ENCODE measurements around the gene ATP2B1. TPM values are rescaled to one million over a fixed set of nuclear protein-coding genes. Genes with fewer than 3 reads are reported as not detected.

ATP2B1 gene
- total RNA-seq, 1 donor: 99.9 TPM

DNA sequence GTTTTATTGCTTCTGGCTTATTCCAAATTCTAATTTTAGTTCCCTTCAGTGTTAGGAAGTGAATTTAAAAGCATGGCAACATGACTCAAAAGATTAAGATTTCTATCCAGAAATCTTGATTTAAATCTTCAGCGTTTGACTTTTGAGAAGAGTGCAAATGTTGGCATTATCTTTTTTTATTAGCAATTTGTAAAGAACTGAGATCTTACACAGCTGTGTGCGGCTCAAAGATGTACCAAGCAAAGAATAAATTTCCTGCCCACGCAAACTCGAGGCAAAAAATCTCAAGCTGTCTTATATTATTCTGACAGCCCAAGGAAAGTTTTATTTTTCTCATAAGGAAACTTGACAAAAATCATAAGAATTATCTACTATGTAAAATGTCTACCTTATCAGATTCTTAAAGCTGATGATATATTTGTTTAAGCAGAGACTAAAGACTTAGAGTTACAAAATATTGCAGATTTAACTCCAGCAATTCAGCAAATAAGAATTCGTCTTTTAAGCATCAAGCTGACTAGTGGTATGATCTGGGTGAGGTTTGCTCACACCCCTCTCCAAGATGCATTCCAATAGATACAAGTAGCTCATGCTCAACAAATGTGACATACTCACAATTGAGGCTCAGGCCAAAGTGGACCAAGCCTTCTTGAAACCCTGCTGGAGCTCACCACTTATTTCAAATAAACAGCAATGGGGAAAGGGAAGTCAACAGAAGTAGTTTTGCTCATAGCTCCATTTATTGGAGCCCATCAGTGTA, 135.4 kb downstream of the ATP2B1 start:
- H3K4me1 ChIP-seq (ENCODE audit: insufficient read depth, low read length): peaks cover 32% of the 10 kb centered on the region
- no peak overlapping the region for H3K4me3 ChIP-seq (ENCODE audit: insufficient read depth, low read length)
- no peak overlapping the region for H2AFZ ChIP-seq (ENCODE audit: low read length)
- peak; percentile 41 for DNase-seq (ENCODE audit: insufficient read length, low spot score, missing footprints)
- H3K79me2 ChIP-seq (ENCODE audit: insufficient read depth, low read length): no peaks in the 10 kb centered on the region
- TF ChIP-seq, protein P1, sequence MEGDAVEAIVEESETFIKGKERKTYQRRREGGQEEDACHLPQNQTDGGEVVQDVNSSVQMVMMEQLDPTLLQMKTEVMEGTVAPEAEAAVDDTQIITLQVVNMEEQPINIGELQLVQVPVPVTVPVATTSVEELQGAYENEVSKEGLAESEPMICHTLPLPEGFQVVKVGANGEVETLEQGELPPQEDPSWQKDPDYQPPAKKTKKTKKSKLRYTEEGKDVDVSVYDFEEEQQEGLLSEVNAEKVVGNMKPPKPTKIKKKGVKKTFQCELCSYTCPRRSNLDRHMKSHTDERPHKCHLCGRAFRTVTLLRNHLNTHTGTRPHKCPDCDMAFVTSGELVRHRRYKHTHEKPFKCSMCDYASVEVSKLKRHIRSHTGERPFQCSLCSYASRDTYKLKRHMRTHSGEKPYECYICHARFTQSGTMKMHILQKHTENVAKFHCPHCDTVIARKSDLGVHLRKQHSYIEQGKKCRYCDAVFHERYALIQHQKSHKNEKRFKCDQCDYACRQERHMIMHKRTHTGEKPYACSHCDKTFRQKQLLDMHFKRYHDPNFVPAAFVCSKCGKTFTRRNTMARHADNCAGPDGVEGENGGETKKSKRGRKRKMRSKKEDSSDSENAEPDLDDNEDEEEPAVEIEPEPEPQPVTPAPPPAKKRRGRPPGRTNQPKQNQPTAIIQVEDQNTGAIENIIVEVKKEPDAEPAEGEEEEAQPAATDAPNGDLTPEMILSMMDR (IDR thresholded peaks at IDR 0.05; ENCODE audit: extremely low read depth, low read depth, low read length): no peak
- no peaks in the 10 kb centered on the region for H4K20me1 ChIP-seq (ENCODE audit: insufficient read depth, low read length)
- no peaks in the 10 kb centered on the region for H3K9me3 ChIP-seq (ENCODE audit: low read depth, low read length)
- H3K36me3 ChIP-seq (ENCODE audit: insufficient read depth, low read length): no peaks in the 10 kb centered on the region
- no peak overlapping the region for H3K4me2 ChIP-seq (ENCODE audit: insufficient read depth, low read length)
- H3K27me3 ChIP-seq (ENCODE audit: insufficient read depth, low read length): no peaks in the 10 kb centered on the region
- H3K27ac ChIP-seq (ENCODE audit: low read depth, low read length): no peak overlapping the region

GRCh38 chr12:89571491-89572195, 137.0 kb downstream of the ATP2B1 start:
- TF ChIP-seq, protein P1 (IDR thresholded peaks at IDR 0.05; ENCODE audit: extremely low read depth, low read depth, low read length): no peak
- Histone ChIP-seq H3K27ac (ENCODE audit: low read depth, low read length) (no peak overlapping the region), H3K79me2 (ENCODE audit: insufficient read depth, low read length) (no peaks in the 10 kb centered on the region), H3K4me2 (ENCODE audit: insufficient read depth, low read length) (no peak overlapping the region), H3K36me3 (ENCODE audit: insufficient read depth, low read length) (no peaks in the 10 kb centered on the region), H3K9me3 (ENCODE audit: low read depth, low read length) (no peaks in the 10 kb centered on the region), H2AFZ (ENCODE audit: low read length) (no peak overlapping the region), H3K4me1 (ENCODE audit: insufficient read depth, low read length) (peaks cover 32% of the 10 kb centered on the region), H4K20me1 (ENCODE audit: insufficient read depth, low read length) (no peaks in the 10 kb centered on the region), H3K27me3 (ENCODE audit: insufficient read depth, low read length) (no peaks in the 10 kb centered on the region), H3K4me3 (ENCODE audit: insufficient read depth, low read length) (no peak overlapping the region)
- DNase-seq (ENCODE audit: insufficient read length, low spot score, missing footprints): no peak

GRCh38 chr12:89568484-89568883, 140.2 kb downstream of the ATP2B1 start:
- TF ChIP-seq, protein P1 (IDR thresholded peaks at IDR 0.05; ENCODE audit: extremely low read depth, low read depth, low read length): no peak
- Histone ChIP-seq H3K4me3 (ENCODE audit: insufficient read depth, low read length) (no peak overlapping the region), H4K20me1 (ENCODE audit: insufficient read depth, low read length) (no peaks in the 10 kb centered on the region), H3K4me2 (ENCODE audit: insufficient read depth, low read length) (no peak overlapping the region), H3K79me2 (ENCODE audit: insufficient read depth, low read length) (no peaks in the 10 kb centered on the region), H3K9me3 (ENCODE audit: low read depth, low read length) (no peaks in the 10 kb centered on the region), H3K4me1 (ENCODE audit: insufficient read depth, low read length) (peaks cover 12% of the 10 kb centered on the region), H3K27me3 (ENCODE audit: insufficient read depth, low read length) (no peaks in the 10 kb centered on the region), H3K27ac (ENCODE audit: low read depth, low read length) (no peak overlapping the region), H3K36me3 (ENCODE audit: insufficient read depth, low read length) (no peaks in the 10 kb centered on the region), H2AFZ (ENCODE audit: low read length) (no peak overlapping the region)
- DNase-seq (ENCODE audit: insufficient read length, low spot score, missing footprints): peak; percentile 19

GRCh38 chr12:89567691-89568239, 140.9 kb downstream of the ATP2B1 start:
- no peak for DNase-seq (ENCODE audit: insufficient read length, low spot score, missing footprints)
- no peaks in the 10 kb centered on the region for H3K36me3 ChIP-seq (ENCODE audit: insufficient read depth, low read length)
- TF ChIP-seq, protein P1 (IDR thresholded peaks at IDR 0.05; ENCODE audit: extremely low read depth, low read depth, low read length): no peak

More at GRCh38 chr12:89567691-89568239, 140.9 kb downstream of the ATP2B1 start:
- Histone ChIP-seq H3K9me3 (ENCODE audit: low read depth, low read length) (no peaks in the 10 kb centered on the region), H3K27me3 (ENCODE audit: insufficient read depth, low read length) (no peaks in the 10 kb centered on the region), H3K4me2 (ENCODE audit: insufficient read depth, low read length) (no peak overlapping the region), H3K4me1 (ENCODE audit: insufficient read depth, low read length) (peaks cover 8% of the 10 kb centered on the region), H3K27ac (ENCODE audit: low read depth, low read length) (no peak overlapping the region), H3K4me3 (ENCODE audit: insufficient read depth, low read length) (no peak overlapping the region), H2AFZ (ENCODE audit: low read length) (no peak overlapping the region), H3K79me2 (ENCODE audit: insufficient read depth, low read length) (no peaks in the 10 kb centered on the region), H4K20me1 (ENCODE audit: insufficient read depth, low read length) (no peaks in the 10 kb centered on the region)
